ENCODE measurements around the gene LPP.

LPP gene

DNA sequence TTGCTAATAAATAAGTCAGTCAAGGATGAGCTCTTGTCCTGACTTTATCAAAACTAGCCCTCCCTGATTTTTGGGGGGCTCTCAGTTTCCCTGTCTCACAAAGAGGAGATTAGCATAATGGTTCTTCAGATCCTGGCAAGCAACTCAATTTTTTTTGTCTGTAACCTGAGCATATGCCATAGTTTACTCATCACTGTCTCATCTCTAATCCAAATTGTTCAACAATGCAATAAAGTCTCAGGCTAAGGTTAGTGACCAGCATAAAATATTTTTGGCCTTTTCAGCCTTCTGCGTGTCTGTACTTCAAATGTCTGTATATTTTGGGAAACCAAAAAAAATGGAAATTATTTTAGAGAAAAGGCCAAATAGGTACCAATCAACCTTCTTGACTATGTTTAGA lies 552.2 kb downstream of the LPP start:
- no peaks in the 10 kb centered on the region for H4K20me1 ChIP-seq (ENCODE audit: insufficient read depth, low read length)
- no peak overlapping the region for H3K27ac ChIP-seq (ENCODE audit: low read length)
- H2AFZ ChIP-seq (ENCODE audit: low read depth, low read length), result no peak overlapping the region
- H3K27me3 ChIP-seq (ENCODE audit: insufficient read depth, low read length, poor library complexity), result no peaks in the 10 kb centered on the region
- no peaks in the 10 kb centered on the region for H3K79me2 ChIP-seq (ENCODE audit: insufficient read depth, low read length)
- no peak for ATAC-seq (ENCODE audit: insufficient read depth, low read depth)
- TF ChIP-seq, protein P1, sequence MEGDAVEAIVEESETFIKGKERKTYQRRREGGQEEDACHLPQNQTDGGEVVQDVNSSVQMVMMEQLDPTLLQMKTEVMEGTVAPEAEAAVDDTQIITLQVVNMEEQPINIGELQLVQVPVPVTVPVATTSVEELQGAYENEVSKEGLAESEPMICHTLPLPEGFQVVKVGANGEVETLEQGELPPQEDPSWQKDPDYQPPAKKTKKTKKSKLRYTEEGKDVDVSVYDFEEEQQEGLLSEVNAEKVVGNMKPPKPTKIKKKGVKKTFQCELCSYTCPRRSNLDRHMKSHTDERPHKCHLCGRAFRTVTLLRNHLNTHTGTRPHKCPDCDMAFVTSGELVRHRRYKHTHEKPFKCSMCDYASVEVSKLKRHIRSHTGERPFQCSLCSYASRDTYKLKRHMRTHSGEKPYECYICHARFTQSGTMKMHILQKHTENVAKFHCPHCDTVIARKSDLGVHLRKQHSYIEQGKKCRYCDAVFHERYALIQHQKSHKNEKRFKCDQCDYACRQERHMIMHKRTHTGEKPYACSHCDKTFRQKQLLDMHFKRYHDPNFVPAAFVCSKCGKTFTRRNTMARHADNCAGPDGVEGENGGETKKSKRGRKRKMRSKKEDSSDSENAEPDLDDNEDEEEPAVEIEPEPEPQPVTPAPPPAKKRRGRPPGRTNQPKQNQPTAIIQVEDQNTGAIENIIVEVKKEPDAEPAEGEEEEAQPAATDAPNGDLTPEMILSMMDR (IDR thresholded peaks at IDR 0.05; ENCODE audit: borderline replicate concordance, extremely low read depth, low read length, poor library complexity, severe bottlenecking), result no peak
- TF ChIP-seq EZH2 (IDR thresholded peaks at IDR 0.05; ENCODE audit: borderline replicate concordance, low read depth, low read length, severe bottlenecking), result no peak
- H3K36me3 ChIP-seq (ENCODE audit: insufficient read depth, low read length), result no peaks in the 10 kb centered on the region
- H3K9me3 ChIP-seq (ENCODE audit: insufficient read depth, low read length, severe bottlenecking), result no peaks in the 10 kb centered on the region
- DNase-seq, result no peak
- H3K4me2 ChIP-seq (ENCODE audit: insufficient read depth, low read length), result no peak overlapping the region
- H3K4me1 ChIP-seq (ENCODE audit: insufficient read depth, low read length), result no peaks in the 10 kb centered on the region
- no peak overlapping the region for H3K4me3 ChIP-seq (ENCODE audit: low read depth in 1 of 2, low read length in 2 of 2)
- H3K9ac ChIP-seq (ENCODE audit: low read depth, low read length), result no peak overlapping the region

GRCh38 chr3:188706599-188706998 lies 552.6 kb downstream of the LPP start:
- Histone ChIP-seq H4K20me1 (ENCODE audit: insufficient read depth, low read length) (no peaks in the 10 kb centered on the region), H3K79me2 (ENCODE audit: insufficient read depth, low read length) (no peaks in the 10 kb centered on the region), H3K9me3 (ENCODE audit: insufficient read depth, low read length, severe bottlenecking) (no peaks in the 10 kb centered on the region), H3K4me1 (ENCODE audit: insufficient read depth, low read length) (no peaks in the 10 kb centered on the region), H2AFZ (ENCODE audit: low read depth, low read length) (no peak overlapping the region), H3K27me3 (ENCODE audit: insufficient read depth, low read length, poor library complexity) (no peaks in the 10 kb centered on the region), H3K36me3 (ENCODE audit: insufficient read depth, low read length) (no peaks in the 10 kb centered on the region), H3K4me3 (ENCODE audit: low read depth in 1 of 2, low read length in 2 of 2) (no peak overlapping the region), H3K4me2 (ENCODE audit: insufficient read depth, low read length) (no peak overlapping the region), H3K27ac (ENCODE audit: low read length) (no peak overlapping the region), H3K9ac (ENCODE audit: low read depth, low read length) (no peak overlapping the region)
- ATAC-seq (ENCODE audit: insufficient read depth, low read depth), result no peak
- DNase-seq, result no peak
- TF ChIP-seq, protein P1 (IDR thresholded peaks at IDR 0.05; ENCODE audit: borderline replicate concordance, extremely low read depth, low read length, poor library complexity, severe bottlenecking), result no peak
- no peak for TF ChIP-seq EZH2 (IDR thresholded peaks at IDR 0.05; ENCODE audit: borderline replicate concordance, low read depth, low read length, severe bottlenecking)

DNA sequence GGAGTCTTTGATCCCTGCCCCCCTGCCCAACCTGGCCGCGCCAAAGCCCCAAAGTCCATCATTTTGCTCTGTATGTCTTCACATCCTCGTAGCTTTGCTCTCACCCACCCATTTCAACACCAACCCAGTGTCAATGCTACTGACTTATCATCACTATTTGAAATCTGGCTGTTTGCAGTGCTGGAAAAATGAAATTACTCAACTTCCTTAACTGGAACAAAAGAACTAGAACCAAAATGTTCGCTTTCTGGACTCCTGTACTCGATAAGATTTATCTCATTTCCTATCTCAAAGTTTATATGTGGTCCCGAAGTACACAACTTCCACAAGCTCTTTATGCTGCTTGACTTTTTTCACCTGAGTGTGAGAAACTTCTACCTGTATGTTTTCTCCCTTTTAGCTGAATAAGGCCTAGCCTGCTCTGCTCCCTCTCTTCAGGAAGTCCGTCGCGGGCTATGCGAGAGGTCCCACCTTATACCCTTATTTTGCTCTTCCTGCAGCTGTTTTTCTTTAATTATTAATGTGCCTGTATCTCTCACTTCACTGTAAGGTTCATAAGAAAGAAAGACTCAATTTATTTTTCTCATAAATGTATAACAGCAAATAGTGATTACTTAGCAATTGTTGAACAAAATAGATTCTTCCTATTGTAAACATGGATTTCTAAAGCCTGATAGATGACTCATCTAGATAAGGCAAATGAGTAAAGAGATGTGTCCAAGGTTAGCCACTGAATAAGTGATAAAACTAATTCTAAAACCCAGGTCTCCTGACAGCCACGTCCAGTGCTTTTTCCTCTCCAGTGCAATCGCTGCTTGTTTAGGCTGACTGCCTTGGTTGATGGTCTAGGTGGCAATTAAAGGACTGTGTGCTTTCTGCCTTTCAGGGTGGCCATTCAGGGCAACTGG lies 553.7 kb downstream of the LPP start:
- Histone ChIP-seq H3K36me3 (ENCODE audit: insufficient read depth, low read length) (no peaks in the 10 kb centered on the region), H3K27me3 (ENCODE audit: insufficient read depth, low read length, poor library complexity) (no peaks in the 10 kb centered on the region), H2AFZ (ENCODE audit: low read depth, low read length) (no peak overlapping the region), H3K4me1 (ENCODE audit: insufficient read depth, low read length) (no peaks in the 10 kb centered on the region), H3K4me3 (ENCODE audit: low read depth in 1 of 2, low read length in 2 of 2) (no peak overlapping the region), H4K20me1 (ENCODE audit: insufficient read depth, low read length) (no peaks in the 10 kb centered on the region), H3K79me2 (ENCODE audit: insufficient read depth, low read length) (no peaks in the 10 kb centered on the region), H3K9ac (ENCODE audit: low read depth, low read length) (no peak overlapping the region), H3K9me3 (ENCODE audit: insufficient read depth, low read length, severe bottlenecking) (no peaks in the 10 kb centered on the region), H3K27ac (ENCODE audit: low read length) (no peak overlapping the region), H3K4me2 (ENCODE audit: insufficient read depth, low read length) (no peak overlapping the region)
- DNase-seq (no peak), ATAC-seq (ENCODE audit: insufficient read depth, low read depth) (no peak)
- no peak for TF ChIP-seq EZH2 (IDR thresholded peaks at IDR 0.05; ENCODE audit: borderline replicate concordance, low read depth, low read length, severe bottlenecking)
- TF ChIP-seq, protein P1 (IDR thresholded peaks at IDR 0.05; ENCODE audit: borderline replicate concordance, extremely low read depth, low read length, poor library complexity, severe bottlenecking), result no peak

Measured in DND-41 (cell line).